HL-60/S4 (cell line): Measurements from ENCODE around the gene ADAT2.
"Not testable (repeated sequence)": the region's sequence is repeated elsewhere in the genome, so short reads cannot be mapped to it uniquely, and the experiment has no call there.

ENCODE experiments used
- in situ Hi-C: fragments of 300-500 bp; cut with MboI; formaldehyde crosslinking; loops from 2 replicates; pipeline ENCODE4 v1.14.3; 2022; ENCODE audit warnings: low sequenced_read_pairs

Gene ADAT2

DNA sequence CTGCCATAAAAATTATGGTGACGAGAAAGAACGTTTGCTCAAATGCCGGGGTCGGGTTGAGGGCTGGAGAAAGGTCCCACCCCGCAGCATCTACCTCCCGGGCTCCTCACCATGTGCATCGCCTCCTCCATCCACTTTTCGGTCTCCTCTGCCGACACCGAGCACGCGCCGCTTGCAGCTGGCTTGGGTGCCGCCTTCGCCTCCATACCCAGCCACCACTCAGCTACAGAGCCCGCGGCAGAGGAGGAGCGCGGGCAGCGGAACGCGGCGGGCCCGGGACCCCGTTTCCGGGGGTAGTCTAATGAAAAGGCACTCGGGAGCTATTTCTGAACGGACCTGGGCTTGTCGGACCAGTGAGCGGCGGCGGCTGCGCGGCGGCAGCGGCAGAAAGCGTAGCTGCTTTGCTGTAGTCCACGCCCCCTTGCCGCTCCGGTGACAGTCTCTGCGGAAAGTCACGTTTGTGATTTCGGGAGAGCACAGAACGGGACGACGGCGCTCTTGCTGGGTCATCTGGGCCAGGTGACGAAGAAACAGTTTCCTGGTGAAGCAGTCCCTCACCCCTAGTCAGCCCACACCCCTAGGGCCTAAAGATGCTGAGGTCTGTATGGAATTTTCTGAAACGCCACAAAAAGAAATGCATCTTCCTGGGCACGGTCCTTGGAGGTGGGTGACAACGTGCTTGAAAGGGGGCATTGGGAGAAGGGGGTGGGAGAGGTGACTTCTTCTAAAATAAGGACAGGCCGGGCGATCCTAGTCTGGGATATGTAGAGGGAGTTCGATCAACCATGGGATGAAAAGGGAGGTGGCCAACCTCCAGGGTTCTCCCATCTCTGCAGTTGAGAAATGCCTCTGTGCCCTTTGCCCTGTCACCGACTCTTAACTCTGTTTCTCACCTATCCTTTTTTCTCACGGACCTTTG is at the start of gene ADAT2, which contains the start of gene PEX3:
Gene ADAT2, minus strand, starts transcription at position 243 of the 919 bp plus-strand sequence. Its CDS starts 37 bp downstream, at position 206.
Gene PEX3, plus strand, starts transcription at position 353 of the 919 bp plus-strand sequence. Its CDS starts 238 bp downstream, at position 591.
- in situ Hi-C loops, result no loop called here

DNA sequence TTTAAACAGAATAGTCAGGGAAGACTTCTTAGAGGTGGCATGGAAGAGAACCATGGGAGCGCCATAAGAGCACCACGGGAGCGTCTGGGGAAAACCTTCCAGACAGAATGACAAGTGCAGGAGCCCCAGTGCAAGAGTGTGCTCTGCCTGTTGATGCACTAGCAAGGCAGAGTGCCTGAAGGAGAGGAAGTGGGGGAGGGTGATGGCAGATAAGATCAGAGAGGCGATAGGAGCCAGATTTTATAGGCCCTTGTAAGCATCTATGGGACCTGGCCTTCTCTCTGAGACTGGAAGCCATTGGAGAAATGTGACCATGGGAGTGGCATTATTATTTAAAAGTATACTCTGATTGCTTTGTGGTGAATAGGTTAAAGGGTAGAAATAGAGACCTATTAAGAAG is 47.9 kb upstream of the ADAT2 start:
- in situ Hi-C loops, result no loop called here

DNA sequence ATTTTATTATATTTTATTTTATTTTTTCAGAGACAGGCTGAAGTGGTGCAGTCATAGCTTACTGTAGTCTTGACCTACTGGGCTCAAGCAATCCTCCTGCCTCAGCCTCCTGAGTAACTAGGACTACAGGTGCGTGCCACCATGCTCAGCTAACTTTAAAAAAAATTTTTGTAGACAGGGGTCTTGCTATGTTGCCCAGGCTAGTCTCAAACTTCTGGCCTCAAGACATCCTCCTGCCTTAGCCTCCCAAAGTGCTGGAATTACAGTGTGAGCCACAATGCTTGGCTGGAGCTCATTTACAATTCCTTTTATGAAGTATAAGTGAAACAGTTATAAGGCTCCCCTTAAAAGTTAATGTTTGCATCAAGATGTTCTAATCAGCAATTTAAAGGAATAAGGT is 46.5 kb upstream of the ADAT2 start:
- in situ Hi-C loops, result no loop called here

DNA sequence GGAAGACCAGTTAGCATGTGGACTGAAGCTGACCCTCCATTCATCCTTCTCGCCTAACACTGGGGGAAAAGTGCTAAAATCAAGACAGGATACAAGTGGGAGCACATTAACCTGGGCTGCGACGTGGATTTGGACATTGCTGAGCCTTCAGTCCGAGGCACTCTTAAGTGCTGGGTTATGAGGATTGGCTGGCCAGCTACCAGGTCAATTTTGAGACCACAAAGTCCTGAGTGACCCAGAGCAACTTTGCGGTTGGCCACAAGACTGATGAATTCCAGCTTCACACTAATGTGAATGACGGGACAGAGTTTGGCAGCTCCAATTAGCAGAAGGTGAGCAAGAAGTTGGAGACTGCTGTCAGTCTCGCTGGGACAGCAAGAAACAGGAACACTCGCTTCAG is 40.3 kb upstream of the ADAT2 start:
- in situ Hi-C loops, result no loop called here

DNA sequence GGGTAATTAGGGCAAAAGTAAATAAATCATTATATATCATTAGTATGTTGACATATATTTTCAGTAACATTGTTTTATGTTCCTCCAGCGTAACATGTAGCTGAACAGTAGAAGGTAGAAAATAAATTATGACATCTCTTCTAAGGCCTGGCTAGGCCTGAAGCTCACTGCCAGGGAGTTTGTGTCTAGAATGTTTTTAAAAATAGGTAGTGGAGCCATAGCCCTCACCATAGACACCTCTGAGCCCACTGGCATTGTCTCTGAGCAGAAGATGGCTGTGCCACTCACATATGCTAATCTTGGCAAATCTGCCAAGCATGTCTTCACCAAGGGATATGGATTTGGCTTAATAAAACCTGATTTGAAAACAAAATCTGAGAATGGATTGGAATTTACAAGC is 39.7 kb upstream of the ADAT2 start:
- in situ Hi-C loops, result no loop called here

- in situ Hi-C loops, result no loop called here
These were observed 36.3 kb upstream of the ADAT2 start for GRCh38 chr6:143486752-143487151.

- in situ Hi-C loops, result no loop called here
These were observed 35.5 kb upstream of the ADAT2 start for GRCh38 chr6:143485967-143486366.

GRCh38 chr6:143482593-143482992 is 32.1 kb upstream of the ADAT2 start:
- in situ Hi-C loops, result no loop called here

DNA sequence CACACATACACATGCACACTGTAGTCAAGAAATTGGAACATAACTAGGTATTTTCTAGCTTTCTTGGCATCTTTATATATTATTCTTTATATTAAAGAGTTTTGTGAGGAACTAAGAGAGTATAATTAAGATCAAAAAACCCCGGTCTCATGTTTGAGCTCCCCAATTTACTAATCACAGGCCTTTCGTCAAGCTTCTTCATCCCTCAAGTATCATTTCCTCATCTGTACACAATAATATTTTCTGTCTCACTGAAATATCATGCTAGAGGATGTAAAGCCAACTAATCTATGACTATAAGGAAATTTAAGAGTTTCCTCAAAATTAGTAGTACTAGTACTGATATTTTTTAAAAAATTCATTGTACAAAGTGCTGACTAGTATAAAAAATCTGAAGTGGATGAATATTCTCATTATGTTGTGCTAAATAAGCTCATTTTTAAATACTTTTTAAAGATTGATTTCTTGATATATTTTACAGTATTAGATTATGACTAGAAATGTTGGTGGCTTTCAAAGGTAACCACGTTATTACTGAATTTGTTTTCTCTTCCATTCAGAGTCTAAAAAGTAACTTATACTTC is 28.1 kb upstream of the ADAT2 start:
- in situ Hi-C loops, result no loop called here

- in situ Hi-C loops, result no loop called here
These were observed 26.1 kb upstream of the ADAT2 start for GRCh38 chr6:143476545-143476944.

GRCh38 chr6:143471822-143472221 is 21.3 kb upstream of the ADAT2 start:
- in situ Hi-C loops, result no loop called here

- in situ Hi-C loops, result not testable (repeated sequence)
These were observed 18.3 kb upstream of the ADAT2 start for GRCh38 chr6:143468823-143469222.

- in situ Hi-C loops, result no loop called here
These were observed 17.5 kb upstream of the ADAT2 start for GRCh38 chr6:143468026-143468425.

- in situ Hi-C loops, result no loop called here
These were observed 15.1 kb upstream of the ADAT2 start for GRCh38 chr6:143465546-143465945.

DNA sequence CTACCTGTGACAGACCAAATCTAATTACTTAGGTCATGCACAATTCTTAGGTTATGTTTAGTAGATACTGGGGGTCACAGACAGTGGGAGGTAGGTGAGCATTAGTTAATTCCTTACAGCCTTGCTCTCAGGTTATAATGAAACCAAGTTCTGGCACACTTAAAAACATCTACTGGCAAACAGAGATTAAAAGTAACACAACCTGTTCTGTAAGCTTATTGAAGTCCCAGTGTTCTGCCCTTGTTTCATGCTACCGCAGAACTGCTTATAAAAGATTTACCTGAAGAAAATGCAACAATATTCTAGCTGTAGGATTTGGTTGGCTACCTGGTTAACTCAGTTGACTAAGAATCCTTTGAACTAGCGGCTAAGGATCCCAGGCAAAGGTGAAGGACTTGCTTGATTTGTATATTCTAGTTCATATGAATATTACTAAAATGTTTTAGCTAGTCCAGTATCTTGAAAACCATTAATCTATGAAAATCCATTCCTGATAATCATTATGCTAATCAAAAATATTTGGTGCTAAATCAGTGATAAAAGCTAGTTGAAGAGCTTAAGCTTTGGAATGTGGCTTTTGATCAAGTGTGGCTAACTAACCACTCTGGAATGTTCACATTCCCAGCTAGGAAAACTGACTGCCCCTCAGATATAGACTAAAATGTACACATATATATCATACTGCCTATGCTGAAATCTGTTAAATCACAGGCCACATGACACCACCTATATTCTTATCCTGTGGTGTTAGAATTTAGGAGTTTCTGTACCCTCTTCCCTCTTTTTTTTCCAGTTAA is 7.3 kb upstream of the ADAT2 start:
- in situ Hi-C loops, result no loop called here

DNA sequence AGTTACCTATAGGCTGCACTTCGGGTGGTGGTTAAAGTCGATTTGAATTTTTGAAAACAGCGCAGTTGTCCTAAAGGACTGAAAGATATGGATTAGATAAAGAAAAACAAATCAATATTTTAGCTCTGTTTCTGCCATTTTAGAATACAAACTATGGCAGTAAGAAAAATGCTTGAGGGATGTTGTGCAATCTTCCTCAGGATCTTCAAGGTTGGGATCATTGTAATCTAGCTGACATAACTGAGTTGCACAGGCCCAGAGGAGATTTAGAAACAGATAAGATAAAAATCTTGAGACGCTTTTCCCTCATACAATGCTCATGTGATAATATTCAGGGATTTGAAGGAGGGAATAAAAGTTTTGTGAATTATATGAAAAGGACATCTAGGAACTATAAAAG is 1.0 kb upstream of the ADAT2 start:
- in situ Hi-C loops, result no loop called here

DNA sequence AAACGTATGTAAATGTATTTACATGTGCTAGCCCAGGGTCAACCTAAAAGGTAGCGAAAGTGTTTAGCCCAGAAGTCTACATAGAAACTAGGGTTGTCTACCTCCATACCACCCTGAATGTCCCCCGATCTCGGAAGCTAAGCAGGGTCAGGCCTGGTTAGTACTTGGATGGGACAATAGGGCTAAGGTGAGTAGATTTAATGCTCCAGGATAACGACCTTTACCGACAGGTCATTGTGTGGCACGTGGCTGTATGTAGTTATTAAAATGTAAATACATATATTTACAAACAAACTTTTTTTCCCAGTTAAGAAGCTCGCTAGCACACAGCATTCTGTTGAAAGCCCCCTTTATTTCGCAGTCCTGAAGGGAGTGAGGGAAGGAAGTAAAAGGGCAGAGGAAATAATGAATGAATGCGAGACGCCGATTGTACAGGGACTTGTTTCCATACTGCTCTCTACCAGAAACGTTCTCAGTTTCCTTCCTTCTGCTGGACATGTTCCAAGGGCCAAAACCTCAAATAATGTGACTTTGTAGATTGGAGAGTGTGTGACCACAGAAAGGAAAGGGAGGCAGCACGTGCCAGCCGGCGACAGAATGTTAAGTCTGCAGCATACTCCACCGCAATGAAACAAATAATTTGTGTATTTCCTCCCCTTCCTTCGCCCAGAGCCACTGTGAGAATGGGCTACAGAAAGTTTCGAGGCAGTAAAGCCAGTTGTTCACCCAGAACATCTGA is 612 bp downstream of the ADAT2 start:
- in situ Hi-C loops, result loop anchor here (25.0 kb wide), 1 partner anchor 1288 kb away; no protein-coding TSS in a partner anchor

DNA sequence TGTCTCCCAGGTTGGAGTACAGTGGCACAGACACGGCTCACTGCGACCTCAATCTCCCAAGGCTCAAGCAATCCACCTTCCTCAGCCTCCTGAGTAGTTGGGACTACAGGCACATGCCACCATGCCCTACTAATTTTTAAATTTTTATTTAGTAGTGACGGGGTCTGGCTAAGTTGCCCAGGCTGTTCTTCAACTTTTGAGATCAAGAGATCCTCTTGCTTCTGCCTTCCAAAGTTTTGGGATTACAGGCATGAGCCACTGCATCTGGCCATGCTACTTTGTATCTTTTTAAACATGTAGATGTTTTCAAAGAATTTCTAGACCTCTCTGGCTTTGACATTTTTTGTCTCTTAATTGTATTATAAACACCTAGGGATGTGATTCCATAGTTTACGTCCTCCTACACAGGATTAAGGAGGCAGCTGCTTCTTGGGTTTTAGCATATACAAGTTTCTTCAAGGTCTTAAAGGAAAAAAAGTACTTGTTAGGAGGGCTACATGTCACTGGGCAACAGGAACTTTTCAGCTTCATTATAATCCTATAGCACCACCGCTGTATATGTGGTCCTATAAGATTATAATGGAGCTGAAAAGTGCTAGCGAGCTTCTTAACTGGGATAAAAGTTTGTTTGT is 1.3 kb downstream of the ADAT2 start:
- in situ Hi-C loops, result loop anchor here (25.0 kb wide), 1 partner anchor 1287 kb away; no protein-coding TSS in a partner anchor

DNA sequence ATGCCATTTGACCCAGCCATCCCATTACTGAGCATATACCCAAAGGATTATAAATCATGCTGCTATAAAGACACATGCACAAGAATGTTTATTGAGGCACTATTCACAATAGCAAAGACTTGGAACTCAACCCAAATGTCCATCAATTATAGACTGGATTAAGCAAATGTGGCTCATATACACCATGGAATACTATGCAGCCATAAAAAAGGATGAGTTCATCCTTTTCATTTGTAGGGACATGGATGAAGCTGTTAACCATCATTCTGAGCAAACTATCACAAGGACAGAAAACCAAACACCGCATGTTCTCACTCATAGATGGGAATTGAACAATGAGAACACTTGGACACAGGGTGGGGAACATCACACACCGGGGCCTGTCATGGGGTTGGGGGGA is 2.6 kb downstream of the ADAT2 start:
- in situ Hi-C loops, result loop anchor here (25.0 kb wide), 1 partner anchor 1286 kb away; no protein-coding TSS in a partner anchor

DNA sequence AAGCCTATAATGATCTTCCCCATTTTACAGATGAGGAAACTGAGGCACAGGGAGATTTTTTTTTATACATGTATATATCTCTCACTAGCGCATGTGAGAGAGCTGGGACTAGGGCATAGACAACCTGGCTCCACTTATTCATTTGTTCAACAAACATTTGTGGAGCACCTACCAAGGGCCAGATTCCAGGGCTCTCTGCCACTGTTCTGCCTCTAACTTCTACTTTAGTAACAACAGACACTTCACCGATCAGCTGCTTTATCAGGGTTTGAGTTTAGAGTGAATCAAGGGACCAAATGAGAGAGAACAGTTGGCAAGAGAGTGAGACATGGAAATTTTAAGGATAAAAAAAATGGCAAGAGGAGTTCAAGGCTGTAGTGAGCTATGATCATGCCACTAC is 7.4 kb downstream of the ADAT2 start:
- in situ Hi-C loops, result loop anchor here (25.0 kb wide), 1 partner anchor 1281 kb away; no protein-coding TSS in a partner anchor
